NCI-H1436 treated with DMSO at 0.1 percent for 48 hours (cell line): ENCODE measurements around the gene SLC22A6.

ENCODE experiments used
- DNase-seq: peaks from one replicate; lab custom pipeline; 2025; lab: John Stamatoyannopoulos, UW

Gene SLC22A6

GRCh38 chr11:62931499-62932278 is 53.1 kb downstream of the SLC22A6 start:
- DNase-seq: no peak

DNA sequence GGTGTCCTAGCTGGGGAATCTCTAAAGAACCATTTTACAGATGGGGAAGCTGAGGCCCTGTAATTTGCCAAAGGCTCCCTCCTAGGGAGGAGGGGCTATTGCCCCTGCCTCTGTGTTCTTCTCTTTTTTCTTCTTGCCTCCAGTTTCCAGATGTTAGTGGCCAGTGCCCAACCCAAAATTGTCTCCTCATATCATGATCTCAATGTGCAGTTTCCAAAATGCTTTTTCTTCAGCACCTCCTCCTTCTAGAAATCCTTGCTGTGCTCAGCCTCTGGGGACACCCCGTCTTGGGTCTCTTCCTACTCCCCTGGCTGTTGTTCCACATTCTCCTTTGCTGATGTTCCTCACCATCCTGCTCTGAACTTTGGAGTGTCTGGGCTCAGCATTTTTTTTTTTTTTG is 54.1 kb downstream of the SLC22A6 start:
- DNase-seq: no peak

DNA sequence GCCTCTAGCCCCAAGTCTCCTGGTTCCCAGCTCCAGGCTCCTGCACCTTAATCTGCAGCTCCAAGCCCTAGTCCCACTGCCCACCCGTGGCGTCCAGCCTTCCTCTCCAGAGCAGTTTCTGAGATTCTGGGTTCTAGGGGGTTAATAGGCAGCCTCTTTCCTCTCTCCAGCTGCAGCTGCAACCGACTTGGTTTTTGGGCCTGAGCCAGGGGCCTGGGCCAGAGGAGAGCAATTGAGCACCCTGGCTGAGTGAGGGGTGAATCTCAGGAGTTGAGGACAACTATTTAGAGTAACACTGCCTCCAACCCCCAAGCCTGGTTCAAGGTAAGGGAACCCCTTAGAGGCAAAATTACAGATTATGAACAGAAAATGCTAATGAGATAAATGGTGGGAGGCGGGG is 54.6 kb downstream of the SLC22A6 start:
- DNase-seq: no peak

DNA sequence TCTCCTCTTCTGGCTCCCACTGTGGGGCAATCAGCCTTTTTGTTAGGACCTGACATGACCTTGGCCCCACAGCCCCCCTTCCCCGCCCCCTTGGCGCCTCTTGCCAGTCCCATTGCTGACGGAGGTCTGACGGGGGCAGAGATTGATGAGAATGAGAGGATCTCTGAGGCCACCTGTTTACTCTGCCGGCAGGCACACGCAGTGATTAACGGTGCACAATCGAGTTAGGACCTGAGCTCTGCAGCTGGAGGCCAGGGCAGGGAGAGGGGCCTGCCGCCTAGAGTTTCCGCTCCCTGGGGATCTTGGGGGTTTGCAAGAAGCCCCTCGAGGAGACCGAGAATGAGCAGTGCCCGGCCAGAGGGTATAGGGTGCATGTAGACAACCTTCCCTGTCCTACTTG is 56.8 kb downstream of the SLC22A6 start:
- DNase-seq: no peak

- DNase-seq: no peak
These were observed 57.9 kb downstream of the SLC22A6 start for GRCh38 chr11:62926680-62927455.
